RWPE1 (cell line): Measurements from ENCODE around the gene RPL11.

ENCODE experiments used
- CTCF ChIA-PET: fragments of 350-600 bp; sonication (Branson Sonifier 250); formaldehyde crosslinking; extraction: SDS; loops from one replicate; lab custom pipeline; 2021; lab: Yijun Ruan, JAX
- POLR2A ChIA-PET: fragments of 400-600 bp; formaldehyde crosslinking; extraction: SDS; loops from one replicate; lab custom pipeline; 2020; ENCODE audit warnings: antibody characterized with exemption; ENCODE audit not compliant: low non-redundant PET; lab: Yijun Ruan, JAX
- DNase-seq: peaks from one replicate; pipeline ENCODE4 v3.0.0; 2012; ENCODE audit warnings: low spot score
- H3K27ac ChIP-seq: fragments of 450-650 bp; 2 replicates; pipeline ENCODE4 v1.5.1; 2017
- TF ChIP-seq, protein P1 (sequence below): fragments of 450-650 bp; conservative IDR thresholded peaks from 2 replicates; pipeline ENCODE4 v1.5.1; 2017; ENCODE audit warnings: low read depth, mild to moderate bottlenecking

The RPL11 gene

DNA sequence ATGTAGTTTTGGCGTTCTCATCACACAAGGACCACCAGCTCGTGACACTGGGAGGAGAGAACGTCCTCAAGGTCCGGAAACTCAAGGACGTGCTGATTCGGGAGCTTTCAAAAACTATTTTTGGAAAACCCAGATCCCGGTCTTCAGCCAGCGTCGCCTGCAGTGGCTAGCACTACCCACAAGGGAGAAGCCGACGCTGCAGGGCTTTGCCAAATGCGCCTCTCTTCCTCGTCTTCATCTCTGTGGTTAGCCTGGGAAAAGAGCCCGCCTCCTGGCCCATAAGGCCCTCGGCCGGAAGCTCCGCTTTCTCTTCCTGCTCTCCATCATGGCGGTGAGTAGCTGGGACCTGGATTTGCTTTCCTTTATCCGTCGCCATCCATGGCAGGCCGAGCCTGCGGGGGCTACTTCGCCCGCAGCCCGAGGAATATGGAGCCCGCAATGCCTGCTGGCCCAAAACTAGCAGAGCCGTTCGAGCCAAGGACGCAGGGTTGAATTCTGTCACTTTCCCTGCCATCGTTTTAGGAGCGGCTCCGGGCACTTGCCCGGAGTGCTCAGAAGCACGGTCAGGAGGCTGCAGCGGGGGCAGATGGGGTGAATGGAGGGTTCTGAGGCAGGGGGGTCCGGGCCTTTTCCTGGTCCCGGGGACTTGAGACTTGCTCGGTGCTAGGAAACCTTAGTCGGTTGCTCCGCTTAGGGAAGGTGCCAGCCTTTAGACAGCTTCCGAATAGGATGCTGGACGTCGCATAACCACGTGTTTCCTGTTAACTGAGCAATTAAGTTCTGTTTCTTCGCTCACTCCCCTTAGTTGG is at the start of gene RPL11:
Gene RPL11 (plus strand): TSS at position 308 of the 809 bp plus-strand sequence. CDS start 18 bp downstream, at position 326.
- peak; percentile 94 for DNase-seq
- TF ChIP-seq, protein P1, sequence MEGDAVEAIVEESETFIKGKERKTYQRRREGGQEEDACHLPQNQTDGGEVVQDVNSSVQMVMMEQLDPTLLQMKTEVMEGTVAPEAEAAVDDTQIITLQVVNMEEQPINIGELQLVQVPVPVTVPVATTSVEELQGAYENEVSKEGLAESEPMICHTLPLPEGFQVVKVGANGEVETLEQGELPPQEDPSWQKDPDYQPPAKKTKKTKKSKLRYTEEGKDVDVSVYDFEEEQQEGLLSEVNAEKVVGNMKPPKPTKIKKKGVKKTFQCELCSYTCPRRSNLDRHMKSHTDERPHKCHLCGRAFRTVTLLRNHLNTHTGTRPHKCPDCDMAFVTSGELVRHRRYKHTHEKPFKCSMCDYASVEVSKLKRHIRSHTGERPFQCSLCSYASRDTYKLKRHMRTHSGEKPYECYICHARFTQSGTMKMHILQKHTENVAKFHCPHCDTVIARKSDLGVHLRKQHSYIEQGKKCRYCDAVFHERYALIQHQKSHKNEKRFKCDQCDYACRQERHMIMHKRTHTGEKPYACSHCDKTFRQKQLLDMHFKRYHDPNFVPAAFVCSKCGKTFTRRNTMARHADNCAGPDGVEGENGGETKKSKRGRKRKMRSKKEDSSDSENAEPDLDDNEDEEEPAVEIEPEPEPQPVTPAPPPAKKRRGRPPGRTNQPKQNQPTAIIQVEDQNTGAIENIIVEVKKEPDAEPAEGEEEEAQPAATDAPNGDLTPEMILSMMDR, result peak; percentile 84
- H3K27ac ChIP-seq, result peak within 1 kb of the TSS; percentile 84
- ChIA-PET CTCF (interaction anchor here (0.6 to 1.2 kb wide), 13 partner anchors 8 to 368 kb away, joined by 3 to 7 read pairs (median 3); partner anchors contain the start of gene ELOA), POLR2A (interaction anchor here (0.5 to 1.1 kb wide), 7 partner anchors 13 to 214 kb away, joined by 3 to 7 read pairs (median 4); partner anchors contain the start of gene ELOA)

DNA sequence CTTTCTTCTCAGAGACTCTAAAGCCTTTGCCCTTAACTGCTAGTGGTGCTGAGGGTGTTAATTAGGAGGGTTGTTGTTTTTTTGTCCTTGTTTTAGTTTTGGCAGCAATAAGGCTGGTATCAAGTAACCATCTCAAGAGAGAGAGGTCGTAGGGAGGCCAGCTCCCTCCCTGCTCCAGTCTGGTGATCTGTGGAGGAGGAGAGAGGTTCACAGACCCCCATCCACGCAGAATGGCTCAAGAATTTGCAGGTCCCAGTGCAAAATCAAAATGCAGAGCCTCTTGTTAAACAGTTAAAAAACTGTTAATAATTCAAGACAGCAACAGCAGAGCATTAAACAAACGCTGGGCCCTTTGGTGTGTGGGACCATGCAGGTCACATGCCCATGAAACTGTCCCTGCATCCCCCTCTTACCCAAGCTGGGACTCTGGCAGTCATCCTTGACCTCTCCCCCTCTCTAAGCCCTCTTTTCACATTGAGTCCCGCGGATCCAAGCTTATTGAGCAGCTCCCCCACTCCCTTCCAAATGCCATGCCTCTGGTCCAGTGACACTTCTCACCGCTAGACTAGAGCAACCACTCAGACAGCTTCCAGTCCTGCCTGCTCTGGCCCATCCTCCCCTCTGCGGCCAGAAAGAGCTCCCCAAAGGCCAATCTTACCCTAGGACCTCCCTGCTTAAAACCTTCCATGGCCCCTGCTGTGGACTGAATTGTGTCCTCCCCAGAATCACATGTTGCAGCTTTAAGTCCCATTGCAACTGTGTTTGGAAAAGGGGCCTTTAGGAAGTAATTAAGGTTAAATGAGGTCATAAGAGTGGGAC is 47.7 kb upstream of the RPL11 start:
- ChIA-PET CTCF (interaction anchor here (1.1 to 1.5 kb wide), 4 partner anchors 9 to 147 kb away, joined by 5 to 6 read pairs (median 6); no protein-coding TSS in a partner anchor), POLR2A (interaction anchor here (0.6 kb wide), 1 partner anchor 100 kb away, joined by 10 read pairs; no protein-coding TSS in a partner anchor)
- TF ChIP-seq, protein P1, result no peak
- no peak overlapping the region for H3K27ac ChIP-seq
- DNase-seq, result no peak

DNA sequence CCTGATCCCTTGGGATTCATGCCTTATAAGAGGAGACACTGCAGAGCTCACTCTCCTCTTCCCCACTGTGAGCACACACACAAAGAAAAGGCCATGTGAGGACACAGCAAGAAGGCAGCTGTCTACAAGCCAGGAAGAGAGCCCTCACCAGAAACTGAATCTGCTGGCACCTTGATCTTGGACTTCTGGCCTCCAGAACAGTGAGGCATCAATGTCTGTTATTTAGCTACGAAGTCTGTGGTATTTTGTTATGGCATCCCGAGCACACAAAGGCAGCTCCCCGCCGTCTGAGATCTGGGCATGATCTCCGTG is 47.1 kb upstream of the RPL11 start:
- ChIA-PET POLR2A (interaction anchor here (0.6 kb wide), 1 partner anchor 101 kb away, joined by 10 read pairs; no protein-coding TSS in a partner anchor), CTCF (interaction anchor here (0.5 to 1.5 kb wide), 5 partner anchors 10 to 99 kb away, joined by 3 to 6 read pairs (median 5); no protein-coding TSS in a partner anchor)
- DNase-seq, result no peak
- TF ChIP-seq, protein P1, result no peak
- H3K27ac ChIP-seq, result no peak overlapping the region

DNA sequence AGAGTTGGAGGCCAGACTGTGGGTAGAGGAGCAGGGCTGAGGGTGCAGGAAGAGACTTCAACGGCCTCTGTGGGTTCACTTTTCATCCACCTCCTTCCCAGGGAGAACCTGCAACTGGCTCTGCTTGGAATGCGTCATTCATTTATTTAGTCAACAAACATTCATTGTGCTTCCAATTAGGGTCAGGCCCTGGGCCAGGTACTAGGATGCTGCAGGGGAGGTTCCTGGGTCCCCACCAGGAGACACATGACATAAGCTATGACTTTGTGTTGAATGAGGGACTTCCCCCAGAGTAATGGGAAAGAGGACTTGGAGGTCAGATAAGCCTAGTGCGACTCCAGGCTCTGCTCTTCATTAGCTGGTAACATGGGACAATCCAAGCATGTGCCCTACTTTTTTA is 46.3 kb upstream of the RPL11 start:
- CTCF ChIA-PET, result interaction anchor here (0.8 kb wide), 1 partner anchor 20 kb away, joined by 5 read pairs; no protein-coding TSS in a partner anchor
- POLR2A ChIA-PET, result no interaction called here
- TF ChIP-seq, protein P1, result no peak
- DNase-seq, result no peak
- no peak overlapping the region for H3K27ac ChIP-seq

DNA sequence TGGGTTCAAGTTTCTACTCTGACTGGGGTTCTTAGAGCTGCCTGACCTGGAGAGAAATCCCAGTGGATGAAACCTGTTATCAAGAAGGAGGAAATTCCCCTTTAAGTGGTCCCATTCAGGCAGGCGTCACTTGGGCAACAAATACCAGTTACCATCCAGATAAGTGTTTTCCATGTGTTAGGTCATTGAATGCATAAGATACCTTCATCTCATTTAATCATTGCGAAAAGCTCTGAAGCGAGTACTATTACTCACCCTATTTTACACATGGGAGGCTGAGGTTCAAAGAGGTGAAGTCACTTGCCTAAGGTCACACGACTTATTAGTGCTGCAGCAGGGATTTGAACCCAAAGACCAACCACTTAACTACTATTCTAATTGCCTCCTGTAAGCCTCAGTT is 45.5 kb upstream of the RPL11 start:
- POLR2A ChIA-PET, result interaction anchor here (0.5 kb wide), 1 partner anchor 221 kb away, joined by 10 read pairs; no protein-coding TSS in a partner anchor
- CTCF ChIA-PET, result interaction anchor here (0.8 to 1.5 kb wide), 3 partner anchors 9 to 19 kb away, joined by 3 to 5 read pairs (median 5); no protein-coding TSS in a partner anchor
- H3K27ac ChIP-seq, result no peak overlapping the region
- no peak for DNase-seq
- TF ChIP-seq, protein P1, result no peak

DNA sequence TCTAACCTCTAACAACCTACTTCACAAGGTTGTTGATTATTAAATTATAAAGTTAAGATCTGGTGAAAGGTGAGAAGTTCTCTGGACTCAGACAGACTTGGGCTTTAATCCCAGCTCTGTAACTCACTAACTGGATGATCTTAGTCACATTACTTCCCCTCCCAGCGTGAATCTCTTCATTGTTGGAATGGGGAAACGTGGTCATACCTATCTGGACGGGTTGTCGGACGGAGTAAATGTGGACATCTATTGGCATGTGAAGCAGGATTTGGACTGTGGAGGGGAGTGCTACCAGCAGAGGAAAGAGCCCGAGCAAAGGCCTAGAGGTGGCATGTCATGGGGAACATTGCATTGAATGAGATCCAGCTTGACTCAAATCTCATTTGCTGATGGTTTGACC is 45.1 kb upstream of the RPL11 start:
- ChIA-PET POLR2A (interaction anchor here (0.5 kb wide), 1 partner anchor 221 kb away, joined by 10 read pairs; no protein-coding TSS in a partner anchor), CTCF (interaction anchor here (1.1 to 1.5 kb wide), 2 partner anchors 9 to 11 kb away, joined by 3 to 5 read pairs; no protein-coding TSS in a partner anchor)
- TF ChIP-seq, protein P1, result no peak
- no peak overlapping the region for H3K27ac ChIP-seq
- DNase-seq, result no peak
